Tibial artery (tissue), 4 donors: ENCODE measurements around the gene HAAO.

Experiments used
- DNase-seq, 2 donors: peaks; one replicate each; pipeline ENCODE4 v3.0.0-alpha.2; 2019
- H3K27ac ChIP-seq, 2 donors: fragments of 200-600 bp; sonication (generic) in 1 of 2; 1 replicate in 1 of 2; 2 replicates in 1 of 2; pipeline ENCODE4 v1.5.1; 2018 to 2019; ENCODE audit warnings: mild to moderate bottlenecking in 1 of 2
- H3K27me3 ChIP-seq, 2 donors: fragments of 200-600 bp; sonication (generic) in 1 of 2; one replicate each; pipeline versions ENCODE4 v1.5.1 to v1.6.0; 2016 to 2019
- H3K36me3 ChIP-seq, 3 donors: fragments of 200-600 bp; sonication (generic) in 2 of 3; one replicate each; pipeline ENCODE4 v1.5.1; 2016 to 2019; ENCODE audit warnings: mild to moderate bottlenecking in 2 of 3
- H3K4me1 ChIP-seq, 4 donors: fragments of 200-600 bp; sonication (generic) in 2 of 4; 1 replicate in 3 of 4; 2 replicates in 1 of 4; pipeline ENCODE4 v1.5.1; 2016 to 2019
- H3K4me3 ChIP-seq, 2 donors: fragments of 200-600 bp; sonication (generic) in 1 of 2; 1 replicate in 1 of 2; 2 replicates in 1 of 2; pipeline ENCODE4 v1.5.1; 2018 to 2019; ENCODE audit warnings: mild to moderate bottlenecking in 2 of 2
- H3K9me3 ChIP-seq, 3 donors: fragments of 200-600 bp; sonication (generic) in 1 of 3; one replicate each; pipeline ENCODE4 v1.5.1; 2016 to 2019
- CTCF ChIP-seq, 2 experiments: fragments of 200-600 bp in 1 of 2; fragments of 450-650 bp in 1 of 2; IDR thresholded peaks; one replicate each; pipeline ENCODE4 v1.5.1; 2017 to 2019; ENCODE audit warnings: antibody characterized with exemption in 2 of 2, mild to moderate bottlenecking in 1 of 2, moderate library complexity in 1 of 2
- intact Hi-C: fragments of 100-400 bp; cut with DNase I; formaldehyde crosslinking; loops from one replicate; pipeline ENCODE4 v1.15.0; 2023; ENCODE audit warnings: low total_unique reads

The HAAO gene

GRCh38 chr2:42795275-42795674 lies 2.9 kb upstream of the HAAO start:
- Histone ChIP-seq H3K4me3 (no peak overlapping the region), H3K4me1 (peaks cover 0 to 58% (median 22%) of the 10 kb centered on the region in 4 donors), H3K9me3 (no peaks in the 10 kb centered on the region), H3K27ac (peak overlapping the region; percentile 68 to 99), H3K36me3 (no peaks in the 10 kb centered on the region), H3K27me3 (no peaks in the 10 kb centered on the region)
- no peak for TF ChIP-seq CTCF (IDR thresholded peaks at IDR 0.05)
- no peak for DNase-seq
- intact Hi-C loops, result no loop called here

GRCh38 chr2:42794271-42795046 lies 2.1 kb upstream of the HAAO start:
- Histone ChIP-seq H3K27ac (peak overlapping the region; percentile 96 to 99), H3K36me3 (no peaks in the 10 kb centered on the region), H3K9me3 (no peaks in the 10 kb centered on the region), H3K27me3 (no peaks in the 10 kb centered on the region), H3K4me1 (peaks cover 0 to 63% (median 25%) of the 10 kb centered on the region in 4 donors), H3K4me3 (no peak overlapping the region)
- DNase-seq, result no peak
- intact Hi-C loops, result no loop called here
- peak; percentile 18 to 34 for TF ChIP-seq CTCF (IDR thresholded peaks at IDR 0.05)

GRCh38 chr2:42793334-42794270 lies 1.2 kb upstream of the HAAO start:
- Histone ChIP-seq H3K27ac (peak overlapping the region; percentile 96 to 99), H3K36me3 (no peaks in the 10 kb centered on the region), H3K27me3 (no peaks in the 10 kb centered on the region), H3K4me1 (peaks cover 0 to 63% (median 25%) of the 10 kb centered on the region in 4 donors), H3K9me3 (no peaks in the 10 kb centered on the region), H3K4me3 (peak overlapping the region; percentile 75)
- no peak for TF ChIP-seq CTCF (IDR thresholded peaks at IDR 0.05)
- no peak for DNase-seq
- intact Hi-C loops, result no loop called here

- TF ChIP-seq CTCF (IDR thresholded peaks at IDR 0.05), result no peak
- H3K4me1 ChIP-seq, result peaks cover 0 to 61% (median 25%) of the 10 kb centered on the region in 4 donors
- no peaks in the 10 kb centered on the region for H3K27me3 ChIP-seq
- peak overlapping the region; percentile 96 to 99 for H3K27ac ChIP-seq
- DNase-seq, result peak in 1 of 2 donors; percentile 54
- H3K9me3 ChIP-seq, result no peaks in the 10 kb centered on the region
- H3K36me3 ChIP-seq, result no peaks in the 10 kb centered on the region
- intact Hi-C loops, result no loop called here
- peak overlapping the region; percentile 75 for H3K4me3 ChIP-seq
Measured at GRCh38 chr2:42792087-42792582, 248 bp downstream of the HAAO start.

GRCh38 chr2:42791606-42792005 lies 777 bp downstream of the HAAO start:
- H3K27ac ChIP-seq, result peak overlapping the region; percentile 96 to 99
- TF ChIP-seq CTCF (IDR thresholded peaks at IDR 0.05), result no peak
- peak overlapping the region; percentile 75 for H3K4me3 ChIP-seq
- H3K9me3 ChIP-seq, result no peaks in the 10 kb centered on the region
- H3K4me1 ChIP-seq, result peaks cover 0 to 56% (median 24%) of the 10 kb centered on the region in 4 donors
- intact Hi-C loops, result no loop called here
- DNase-seq, result no peak
- no peaks in the 10 kb centered on the region for H3K36me3 ChIP-seq
- no peaks in the 10 kb centered on the region for H3K27me3 ChIP-seq
